Measurements from ENCODE around the gene MSI1.

Gene MSI1

DNA sequence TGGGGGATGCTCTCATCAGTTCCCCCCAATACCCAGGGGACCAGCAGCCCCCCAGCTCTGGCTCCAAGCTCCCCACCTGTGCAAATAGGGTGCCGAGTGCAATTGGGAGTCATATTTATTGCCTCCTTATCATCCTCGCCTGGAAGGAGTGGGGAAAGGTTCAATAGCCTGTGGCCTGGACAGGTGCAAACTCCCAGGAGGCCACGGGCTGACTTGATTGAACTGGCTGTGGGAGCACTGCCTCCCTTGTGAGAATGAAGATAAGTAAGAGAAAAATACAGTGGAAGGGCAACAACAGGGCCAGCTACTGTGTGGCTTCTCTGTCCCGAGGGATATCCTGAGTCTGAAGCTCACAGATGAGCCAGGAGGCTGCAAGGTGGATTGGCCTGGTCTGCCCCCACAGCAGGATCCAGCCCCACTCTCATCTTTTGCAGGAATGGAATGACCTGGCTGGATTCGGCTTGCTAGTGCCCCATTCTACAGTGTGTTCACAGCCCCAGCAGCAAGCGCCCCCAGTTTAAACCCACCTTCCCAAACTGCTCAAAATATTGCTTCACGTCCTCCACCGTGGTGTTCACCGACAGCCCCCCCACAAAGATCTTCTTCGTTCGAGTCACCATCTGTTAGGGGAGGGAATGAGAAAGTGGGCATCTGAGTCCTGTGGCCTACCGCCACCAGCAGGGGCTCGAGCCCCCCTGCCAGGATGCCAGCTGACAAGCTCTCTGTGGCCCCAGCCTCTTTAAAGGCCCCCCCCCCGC lies 6.3 kb downstream of the MSI1 start:
- Mint-ChIP-seq H3K9me3 (no peaks in the 10 kb centered on the region), H3K4me3 (peak overlapping the region; percentile 81 to 86 (median 83)), H3K36me3 (ENCODE audit: low read depth) (peaks cover 48% of the 10 kb centered on the region), H3K27me3 (ENCODE audit: low read depth) (peaks cover 13% of the 10 kb centered on the region), H3K4me1 (peaks cover 55% of the 10 kb centered on the region), H3K27ac (peak overlapping the region; percentile 76 to 97 (median 97))
- no peak for TF ChIP-seq CTCF (IDR thresholded peaks at IDR 0.05; ENCODE audit: unreplicated experiment in 3 of 3)

- no peaks in the 10 kb centered on the region for H3K9me3 Mint-ChIP-seq
- TF ChIP-seq CTCF (IDR thresholded peaks at IDR 0.05; ENCODE audit: unreplicated experiment in 3 of 3), result no peak
- H3K4me1 Mint-ChIP-seq, result peaks cover 46% of the 10 kb centered on the region
- H3K4me3 Mint-ChIP-seq, result peak overlapping the region; percentile 81 to 86 (median 83)
- H3K27ac Mint-ChIP-seq, result peak overlapping the region; percentile 76 to 97 (median 97)
- H3K36me3 Mint-ChIP-seq (ENCODE audit: low read depth), result peaks cover 59% of the 10 kb centered on the region
- H3K27me3 Mint-ChIP-seq (ENCODE audit: low read depth), result peaks cover 3% of the 10 kb centered on the region
Observed at GRCh38 chr12:120361506-120362208, 7.3 kb downstream of the MSI1 start.

GRCh38 chr12:120359128-120359527 lies 9.8 kb downstream of the MSI1 start:
- peak overlapping the region in 1 of 3 experiments; percentile 0 for H3K4me3 Mint-ChIP-seq
- H3K4me1 Mint-ChIP-seq, result peaks cover 39% of the 10 kb centered on the region
- H3K27ac Mint-ChIP-seq, result peak overlapping the region; percentile 26 to 76 (median 68)
- peaks cover 62% of the 10 kb centered on the region for H3K36me3 Mint-ChIP-seq (ENCODE audit: low read depth)
- TF ChIP-seq CTCF (IDR thresholded peaks at IDR 0.05; ENCODE audit: unreplicated experiment in 3 of 3), result no peak
- H3K27me3 Mint-ChIP-seq (ENCODE audit: low read depth), result no peaks in the 10 kb centered on the region
- H3K9me3 Mint-ChIP-seq, result no peaks in the 10 kb centered on the region

GRCh38 chr12:120358412-120359100 lies 10.4 kb downstream of the MSI1 start:
- Mint-ChIP-seq H3K9me3 (no peaks in the 10 kb centered on the region), H3K27ac (peak overlapping the region; percentile 48 to 89 (median 76)), H3K27me3 (ENCODE audit: low read depth) (no peaks in the 10 kb centered on the region), H3K4me3 (peak overlapping the region in 1 of 3 experiments; percentile 22), H3K4me1 (peaks cover 33% of the 10 kb centered on the region), H3K36me3 (ENCODE audit: low read depth) (peaks cover 63% of the 10 kb centered on the region)
- no peak for TF ChIP-seq CTCF (IDR thresholded peaks at IDR 0.05; ENCODE audit: unreplicated experiment in 3 of 3)

DNA sequence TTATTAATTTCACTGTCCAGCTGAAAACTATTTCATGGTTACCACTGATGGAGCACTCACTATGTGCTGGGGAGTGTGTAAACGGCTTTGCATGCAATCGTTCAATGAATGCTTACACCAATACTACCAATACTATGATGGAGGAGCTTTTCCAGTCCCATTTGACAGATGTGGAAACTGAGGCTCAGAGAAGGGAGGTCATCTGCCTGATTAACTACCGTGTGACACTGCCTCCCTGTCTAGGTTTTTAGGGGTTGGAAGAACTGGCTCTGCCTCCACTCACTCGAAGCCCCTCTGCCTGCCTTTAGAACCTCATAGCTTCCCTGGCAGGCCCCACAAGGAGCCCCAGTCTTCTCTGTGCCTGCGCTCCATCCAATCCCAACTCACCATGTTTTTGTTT lies 11.9 kb downstream of the MSI1 start:
- H3K27ac Mint-ChIP-seq, result peak overlapping the region in 1 of 3 experiments; percentile 8
- H3K4me3 Mint-ChIP-seq, result no peak overlapping the region
- H3K9me3 Mint-ChIP-seq, result no peaks in the 10 kb centered on the region
- H3K27me3 Mint-ChIP-seq (ENCODE audit: low read depth), result no peaks in the 10 kb centered on the region
- H3K36me3 Mint-ChIP-seq (ENCODE audit: low read depth), result peaks cover 56% of the 10 kb centered on the region
- peaks cover 19% of the 10 kb centered on the region for H3K4me1 Mint-ChIP-seq
- no peak for TF ChIP-seq CTCF (IDR thresholded peaks at IDR 0.05; ENCODE audit: unreplicated experiment in 3 of 3)

Measured in nephron (organoid).